GM18526 (cell line): ENCODE measurements around the gene ZBTB34.

Source experiments
- POLR2A ChIP-seq: IDR thresholded peaks from 3 replicates; pipeline ENCODE4 v1.6.1; 2011; ENCODE audit not compliant: insufficient read length; ENCODE audit errors: extremely low read depth

Gene ZBTB34

GRCh38 chr9:126860077-126860756 lies at the start of gene ZBTB34:
ZBTB34 (plus strand) TSS chr9:126860639; CDS start chr9:126879400, 18,761 bp downstream.
- TF ChIP-seq POLR2A, result peak; percentile 82

GRCh38 chr9:126813072-126813471 lies 47.4 kb upstream of the ZBTB34 start:
- TF ChIP-seq POLR2A, result no peak

GRCh38 chr9:126814091-126814490 lies 46.3 kb upstream of the ZBTB34 start:
- no peak for TF ChIP-seq POLR2A

GRCh38 chr9:126818482-126818881 lies 42.0 kb upstream of the ZBTB34 start:
- TF ChIP-seq POLR2A, result no peak

GRCh38 chr9:126819482-126819881 lies 41.0 kb upstream of the ZBTB34 start:
- TF ChIP-seq POLR2A, result no peak

DNA sequence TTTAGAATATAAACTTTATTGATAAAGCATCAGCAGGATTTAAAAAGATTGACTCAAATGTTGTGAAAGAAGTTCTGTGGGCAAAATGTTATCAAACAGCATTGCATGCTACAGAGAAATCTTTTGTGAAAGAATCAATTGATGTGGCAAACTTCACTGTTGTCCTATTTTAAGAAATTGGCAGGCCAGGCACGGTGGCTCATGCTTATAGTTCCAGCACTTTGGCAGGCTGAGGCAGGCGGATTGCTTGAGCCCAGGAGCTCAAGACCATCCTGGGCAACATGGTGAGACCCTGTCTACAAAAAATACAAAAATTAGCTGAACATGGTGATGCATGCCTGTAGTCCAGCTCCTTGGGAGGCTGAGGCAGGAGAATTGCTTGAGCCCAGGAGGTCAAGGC lies 38.2 kb upstream of the ZBTB34 start:
- TF ChIP-seq POLR2A, result no peak

- TF ChIP-seq POLR2A, result no peak
Observed at GRCh38 chr9:126822873-126823272, 37.6 kb upstream of the ZBTB34 start.

- TF ChIP-seq POLR2A, result no peak
Observed at GRCh38 chr9:126827227-126827626, 33.2 kb upstream of the ZBTB34 start.

DNA sequence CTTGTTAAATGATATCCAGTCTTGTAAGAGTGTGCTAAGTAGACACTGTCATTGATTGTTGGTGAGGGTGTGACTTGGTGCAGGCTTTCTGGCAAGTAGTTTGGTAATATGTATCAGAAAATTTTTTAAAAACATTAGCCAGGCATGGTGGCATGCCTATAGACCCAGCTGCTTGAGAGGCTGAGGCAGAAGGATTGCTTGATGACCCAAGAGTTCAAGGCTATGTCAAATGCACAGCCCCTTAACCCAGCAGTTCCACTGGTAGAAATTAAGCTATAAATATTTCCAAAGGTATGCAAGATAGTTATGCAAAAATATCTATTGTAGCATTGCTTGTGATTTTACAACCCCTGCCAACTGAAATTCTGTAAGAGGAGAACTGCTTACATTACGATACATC lies 31.4 kb upstream of the ZBTB34 start:
- no peak for TF ChIP-seq POLR2A

DNA sequence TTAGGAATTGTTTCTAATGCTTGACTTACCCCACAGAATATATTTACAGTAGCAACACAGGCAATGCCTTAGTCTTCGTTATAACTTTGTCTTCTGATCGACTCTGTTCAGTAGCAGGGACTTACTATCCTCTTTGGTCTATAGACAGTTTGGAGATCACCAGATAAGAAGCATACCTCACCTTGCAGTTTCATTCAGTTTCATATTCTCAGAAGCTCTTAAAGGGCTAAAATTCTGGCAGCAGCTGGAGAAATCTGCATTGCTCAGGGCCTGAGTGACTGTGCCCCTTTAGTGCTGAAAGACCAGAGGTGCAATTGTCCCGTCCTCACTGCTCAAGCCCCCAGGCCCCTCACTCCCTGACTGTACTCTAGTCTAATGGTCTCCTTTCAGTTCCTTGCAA lies 29.6 kb upstream of the ZBTB34 start:
- TF ChIP-seq POLR2A, result no peak

- TF ChIP-seq POLR2A, result no peak
Observed at GRCh38 chr9:126832440-126832839, 28.0 kb upstream of the ZBTB34 start.

- no peak for TF ChIP-seq POLR2A
Observed at GRCh38 chr9:126833020-126833419, 27.4 kb upstream of the ZBTB34 start.

DNA sequence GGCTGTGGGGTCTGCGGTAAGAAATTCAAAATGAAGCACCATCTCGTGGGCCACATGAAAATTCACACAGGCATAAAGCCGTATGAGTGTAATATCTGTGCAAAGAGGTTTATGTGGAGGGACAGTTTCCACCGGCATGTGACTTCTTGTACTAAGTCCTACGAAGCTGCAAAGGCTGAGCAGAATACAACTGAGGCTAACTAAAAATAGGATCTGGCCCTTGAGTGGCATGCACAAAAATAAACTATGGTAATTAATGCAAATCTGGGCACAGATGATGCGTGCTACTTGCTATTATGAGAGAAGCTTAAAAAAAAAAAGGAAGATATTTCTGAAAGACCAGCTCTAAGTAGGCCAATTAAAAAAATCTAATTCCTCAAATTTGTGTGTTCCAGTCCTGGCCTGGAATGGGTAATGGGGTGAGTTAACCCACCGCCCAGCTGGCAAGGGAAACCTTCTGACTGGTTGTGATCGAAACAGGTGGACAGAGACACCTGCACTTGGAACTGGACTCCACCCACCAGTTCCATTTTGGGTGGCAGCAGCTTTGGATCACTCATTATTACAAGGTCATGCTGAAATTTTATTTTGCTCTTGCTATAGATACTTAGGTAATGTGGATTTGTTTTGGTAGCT lies 26.6 kb upstream of the ZBTB34 start:
- no peak for TF ChIP-seq POLR2A

DNA sequence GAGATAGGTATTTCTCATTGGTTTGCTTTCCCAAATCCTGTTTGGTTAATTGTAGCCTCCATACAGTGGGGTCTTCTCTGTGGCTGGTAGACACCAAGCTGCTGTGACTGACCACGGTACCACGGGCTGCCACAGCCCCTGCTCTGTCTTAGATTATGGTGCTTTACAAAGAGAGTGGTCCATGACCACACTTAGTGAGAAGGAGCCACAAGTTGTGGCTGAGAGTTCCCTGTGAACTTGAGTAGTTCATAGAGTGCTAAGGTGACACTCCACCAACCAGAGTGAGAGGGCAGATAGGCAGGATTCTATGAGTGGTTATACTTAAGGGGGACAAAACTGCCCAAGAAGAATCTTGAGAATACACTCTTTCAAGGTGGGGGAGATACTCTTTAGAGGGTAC lies 25.8 kb upstream of the ZBTB34 start:
- TF ChIP-seq POLR2A, result no peak

GRCh38 chr9:126836216-126836615 lies 24.2 kb upstream of the ZBTB34 start:
- no peak for TF ChIP-seq POLR2A

DNA sequence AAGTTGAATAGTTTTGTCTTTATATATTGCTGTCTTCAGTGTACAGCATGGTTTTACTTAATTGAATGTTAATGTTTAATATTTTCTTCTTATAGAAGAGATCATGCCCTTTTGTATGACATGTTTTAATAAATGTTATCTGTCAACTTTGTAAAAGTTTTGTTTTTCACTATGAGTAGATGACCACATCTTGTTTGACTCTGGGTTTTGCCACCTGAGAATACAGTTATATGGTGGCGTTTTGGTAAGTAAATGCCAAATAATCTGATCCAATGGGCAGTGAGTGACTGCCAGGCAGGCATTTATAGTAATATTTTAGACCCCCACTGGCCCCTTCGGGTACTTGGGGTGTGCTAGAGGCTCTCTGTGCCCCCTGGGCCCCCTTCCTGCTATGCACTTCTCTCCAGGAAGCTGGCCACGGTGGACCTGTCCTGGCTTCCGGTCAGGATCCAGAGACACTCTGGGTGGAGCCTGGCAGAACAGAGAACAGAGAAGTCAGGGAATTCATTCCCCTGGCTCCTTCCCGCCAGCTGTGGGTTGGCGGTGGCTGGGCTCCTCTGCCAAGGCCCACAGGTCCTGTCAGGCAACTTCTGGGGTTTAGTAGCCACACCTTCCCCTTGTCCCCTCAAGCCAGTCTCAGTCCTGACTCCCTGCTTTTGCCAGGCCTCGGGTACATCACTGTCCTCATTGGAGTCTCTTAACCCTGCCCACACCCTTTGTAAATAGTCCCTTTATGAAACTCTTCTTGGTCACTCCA lies 22.2 kb upstream of the ZBTB34 start:
- no peak for TF ChIP-seq POLR2A
